Measurements from ENCODE around the gene YY1.

Gene YY1

GRCh38 chr14:100221533-100222223, 17.3 kb upstream of the YY1 start:
- Histone ChIP-seq H3K4me3 (ENCODE audit: low read length, poor library complexity, severe bottlenecking) (peak overlapping the region; percentile 82), H3K9me2 (replicated peaks; ENCODE audit: low read depth, low read length) (no peaks in the 10 kb centered on the region), H2AFZ (ENCODE audit: low read length) (peak overlapping the region; percentile 85), H3F3A (ENCODE audit: low read depth) (peaks cover 3% of the 10 kb centered on the region; the same call in 1 of the 2 replicates), H3K36me3 (ENCODE audit: insufficient read depth, low read length) (no peaks in the 10 kb centered on the region), H3K9me3 (ENCODE audit: insufficient read depth, low read depth, low read length) (no peaks in the 10 kb centered on the region), H3K4me1 (ENCODE audit: insufficient read depth, low read length, poor library complexity, severe bottlenecking) (peaks cover 45% of the 10 kb centered on the region), H3K27me3 (ENCODE audit: insufficient read depth, low read length, poor library complexity, severe bottlenecking) (no peaks in the 10 kb centered on the region), H3K9ac (ENCODE audit: low read depth, low read length, poor library complexity, severe bottlenecking) (peak overlapping the region; percentile 82), H3K79me2 (ENCODE audit: insufficient read depth, low read length) (peaks cover 85% of the 10 kb centered on the region), H4K20me1 (ENCODE audit: insufficient read depth, low read length, poor library complexity, severe bottlenecking) (no peaks in the 10 kb centered on the region), H3K4me2 (ENCODE audit: low read depth, low read length, poor library complexity, severe bottlenecking) (peak overlapping the region; percentile 93)
- no peak for TF ChIP-seq EZH2phosphoT487 (IDR thresholded peaks at IDR 0.05; ENCODE audit: borderline replicate concordance)
- TF ChIP-seq, protein P1, sequence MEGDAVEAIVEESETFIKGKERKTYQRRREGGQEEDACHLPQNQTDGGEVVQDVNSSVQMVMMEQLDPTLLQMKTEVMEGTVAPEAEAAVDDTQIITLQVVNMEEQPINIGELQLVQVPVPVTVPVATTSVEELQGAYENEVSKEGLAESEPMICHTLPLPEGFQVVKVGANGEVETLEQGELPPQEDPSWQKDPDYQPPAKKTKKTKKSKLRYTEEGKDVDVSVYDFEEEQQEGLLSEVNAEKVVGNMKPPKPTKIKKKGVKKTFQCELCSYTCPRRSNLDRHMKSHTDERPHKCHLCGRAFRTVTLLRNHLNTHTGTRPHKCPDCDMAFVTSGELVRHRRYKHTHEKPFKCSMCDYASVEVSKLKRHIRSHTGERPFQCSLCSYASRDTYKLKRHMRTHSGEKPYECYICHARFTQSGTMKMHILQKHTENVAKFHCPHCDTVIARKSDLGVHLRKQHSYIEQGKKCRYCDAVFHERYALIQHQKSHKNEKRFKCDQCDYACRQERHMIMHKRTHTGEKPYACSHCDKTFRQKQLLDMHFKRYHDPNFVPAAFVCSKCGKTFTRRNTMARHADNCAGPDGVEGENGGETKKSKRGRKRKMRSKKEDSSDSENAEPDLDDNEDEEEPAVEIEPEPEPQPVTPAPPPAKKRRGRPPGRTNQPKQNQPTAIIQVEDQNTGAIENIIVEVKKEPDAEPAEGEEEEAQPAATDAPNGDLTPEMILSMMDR (conservative IDR thresholded peaks at IDR 0.05; ENCODE audit: low read length) = no peak

GRCh38 chr14:100222224-100223093, 16.5 kb upstream of the YY1 start:
- H3K36me3 ChIP-seq (ENCODE audit: insufficient read depth, low read length) = no peaks in the 10 kb centered on the region
- H3F3A ChIP-seq (ENCODE audit: low read depth) = peaks cover 3% of the 10 kb centered on the region; the same call in 1 of the 2 replicates
- peaks cover 45% of the 10 kb centered on the region for H3K4me1 ChIP-seq (ENCODE audit: insufficient read depth, low read length, poor library complexity, severe bottlenecking)
- H2AFZ ChIP-seq (ENCODE audit: low read length) = no peak overlapping the region
- no peaks in the 10 kb centered on the region for H3K9me3 ChIP-seq (ENCODE audit: insufficient read depth, low read depth, low read length)
- no peaks in the 10 kb centered on the region for H3K9me2 ChIP-seq (replicated peaks; ENCODE audit: low read depth, low read length)
- H4K20me1 ChIP-seq (ENCODE audit: insufficient read depth, low read length, poor library complexity, severe bottlenecking) = no peaks in the 10 kb centered on the region
- peak overlapping the region; percentile 82 for H3K4me3 ChIP-seq (ENCODE audit: low read length, poor library complexity, severe bottlenecking)
- TF ChIP-seq, protein P1 (conservative IDR thresholded peaks at IDR 0.05; ENCODE audit: low read length) = no peak
- no peak for TF ChIP-seq EZH2phosphoT487 (IDR thresholded peaks at IDR 0.05; ENCODE audit: borderline replicate concordance)
- H3K9ac ChIP-seq (ENCODE audit: low read depth, low read length, poor library complexity, severe bottlenecking) = peak overlapping the region; percentile 82
- peaks cover 91% of the 10 kb centered on the region for H3K79me2 ChIP-seq (ENCODE audit: insufficient read depth, low read length)
- H3K27me3 ChIP-seq (ENCODE audit: insufficient read depth, low read length, poor library complexity, severe bottlenecking) = no peaks in the 10 kb centered on the region
- H3K4me2 ChIP-seq (ENCODE audit: low read depth, low read length, poor library complexity, severe bottlenecking) = peak overlapping the region; percentile 93

GRCh38 chr14:100223332-100224201, 15.4 kb upstream of the YY1 start:
- no peak overlapping the region for H2AFZ ChIP-seq (ENCODE audit: low read length)
- peaks cover 45% of the 10 kb centered on the region for H3K4me1 ChIP-seq (ENCODE audit: insufficient read depth, low read length, poor library complexity, severe bottlenecking)
- no peak for TF ChIP-seq EZH2phosphoT487 (IDR thresholded peaks at IDR 0.05; ENCODE audit: borderline replicate concordance)
- TF ChIP-seq, protein P1 (conservative IDR thresholded peaks at IDR 0.05; ENCODE audit: low read length) = no peak
- H3F3A ChIP-seq (ENCODE audit: low read depth) = peaks cover 3% of the 10 kb centered on the region; the same call in 1 of the 2 replicates
- H3K36me3 ChIP-seq (ENCODE audit: insufficient read depth, low read length) = no peaks in the 10 kb centered on the region; the same call in 1 of the 2 replicates
- peak overlapping the region; percentile 82 for H3K9ac ChIP-seq (ENCODE audit: low read depth, low read length, poor library complexity, severe bottlenecking)
- peak overlapping the region; percentile 93 for H3K4me2 ChIP-seq (ENCODE audit: low read depth, low read length, poor library complexity, severe bottlenecking)
- peaks cover 92% of the 10 kb centered on the region for H3K79me2 ChIP-seq (ENCODE audit: insufficient read depth, low read length)
- H3K4me3 ChIP-seq (ENCODE audit: low read length, poor library complexity, severe bottlenecking) = peak overlapping the region; percentile 82
- H4K20me1 ChIP-seq (ENCODE audit: insufficient read depth, low read length, poor library complexity, severe bottlenecking) = no peaks in the 10 kb centered on the region
- no peaks in the 10 kb centered on the region for H3K9me3 ChIP-seq (ENCODE audit: insufficient read depth, low read depth, low read length)
- H3K9me2 ChIP-seq (replicated peaks; ENCODE audit: low read depth, low read length) = no peaks in the 10 kb centered on the region
- H3K27me3 ChIP-seq (ENCODE audit: insufficient read depth, low read length, poor library complexity, severe bottlenecking) = no peaks in the 10 kb centered on the region

Measured in Loucy (cell line).